ENCODE data around the gene OR4D2. TPM values are rescaled to one million over a fixed set of nuclear protein-coding genes. Genes with fewer than 3 reads are reported as not detected.

Gene OR4D2
- total and polyA plus RNA-seq, 2 experiments from 2014 or later, result not detected

DNA sequence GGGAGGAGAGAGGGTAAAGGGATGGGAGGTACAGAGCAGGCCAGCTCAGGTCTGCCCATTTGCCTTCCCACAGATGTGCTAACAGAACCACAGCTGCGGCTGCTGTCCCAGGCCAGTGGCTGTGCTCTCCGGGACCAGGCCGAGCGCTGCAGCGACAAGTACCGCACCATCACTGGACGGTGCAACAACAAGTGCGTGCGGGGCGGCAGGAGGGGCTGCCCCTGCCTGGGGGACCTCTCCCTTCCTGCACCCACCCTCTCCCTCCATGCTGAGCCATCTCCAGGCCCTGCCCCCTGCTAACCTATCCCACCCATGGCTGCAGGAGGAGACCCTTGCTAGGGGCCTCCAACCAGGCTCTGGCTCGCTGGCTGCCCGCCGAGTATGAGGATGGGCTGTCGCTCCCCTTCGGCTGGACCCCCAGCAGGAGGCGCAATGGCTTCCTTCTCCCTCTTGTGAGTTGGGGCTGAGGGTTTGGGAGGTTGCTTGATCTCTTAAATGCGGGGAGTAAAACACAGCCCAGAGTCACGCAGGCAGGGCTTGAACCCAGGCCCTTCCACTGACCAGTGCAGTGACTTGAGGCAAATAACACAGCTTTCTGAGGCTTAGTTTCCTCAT, 27.0 kb downstream of the OR4D2 start:
- TF ChIP-seq EZH2 (IDR thresholded peaks at IDR 0.05; ENCODE audit: insufficient read depth, poor library complexity, severe bottlenecking), result no peak
- TF ChIP-seq EZH2phosphoT487 (IDR thresholded peaks at IDR 0.05; ENCODE audit: insufficient read depth, low read depth), result no peak
- H3K79me2 ChIP-seq (ENCODE audit: insufficient read depth), result no peaks in the 10 kb centered on the region
- no peaks in the 10 kb centered on the region for H3K9me2 ChIP-seq (ENCODE audit: insufficient read depth)
- H3K4me3 ChIP-seq, result no peak overlapping the region
- no peak overlapping the region for H3K9ac ChIP-seq
- peaks cover 27% of the 10 kb centered on the region; the same call in 1 of the 2 replicates for H3K27me3 ChIP-seq (replicated peaks; ENCODE audit: insufficient read depth)
- H3K4me1 ChIP-seq (ENCODE audit: insufficient read depth), result 0 out of 2 replicates have a peak, but pooled peaks cover 4% of the 10 kb centered on the region
- H3F3A ChIP-seq (ENCODE audit: insufficient read depth), result no peaks in the 10 kb centered on the region
- H3K36me3 ChIP-seq (ENCODE audit: low read depth), result no peaks in the 10 kb centered on the region
- H3K27ac ChIP-seq, result no peak overlapping the region
- no peak overlapping the region for H3K4me2 ChIP-seq (ENCODE audit: unreplicated experiment)
- no peak for DNase-seq
- 68 to 75% methylated on average over 18 of the region's 18 CpGs for WGBS, 2 experiments (ENCODE audit: low coverage in 1 of 2, low lambda C conversion rate in 2 of 2, missing lambda C conversion rate in 2 of 2)
- in situ Hi-C loops (cut with MboI), result no loop called here
- H2AFZ ChIP-seq, result no peak overlapping the region
- no peaks in the 10 kb centered on the region for H3K9me3 ChIP-seq (ENCODE audit: low read depth)
- H4K20me1 ChIP-seq (ENCODE audit: insufficient read depth), result no peaks in the 10 kb centered on the region

DNA sequence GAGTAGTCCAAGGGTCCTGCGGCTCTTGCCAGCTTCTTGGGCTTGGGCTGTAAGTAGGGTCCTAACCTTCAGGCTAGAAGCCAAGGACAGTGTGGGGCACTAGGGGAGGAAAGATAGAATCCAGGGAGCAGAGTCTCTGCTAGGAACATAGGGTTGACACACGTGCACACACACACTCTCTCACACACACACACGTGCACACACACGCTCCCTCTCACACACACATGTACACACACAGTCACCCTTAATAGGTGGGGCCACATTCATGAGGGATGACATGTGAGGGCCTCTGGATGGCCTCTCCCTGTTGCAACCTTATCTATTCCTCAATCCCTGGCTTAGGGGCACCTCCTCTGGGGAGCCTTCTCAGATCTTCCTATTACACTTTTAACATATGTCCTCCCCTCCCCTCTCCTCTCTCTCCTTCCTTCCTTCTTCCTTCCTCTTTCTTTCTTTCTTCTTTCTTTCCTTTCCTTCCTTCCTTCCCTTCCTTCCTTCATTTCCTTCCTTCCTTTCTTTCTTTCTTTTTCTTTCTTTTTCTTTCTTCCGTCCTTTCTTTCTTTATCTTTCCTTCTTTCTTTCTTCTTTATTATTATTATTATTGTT, 28.8 kb downstream of the OR4D2 start:
- H3K27ac ChIP-seq, result no peak overlapping the region
- no peaks in the 10 kb centered on the region for H3K36me3 ChIP-seq (ENCODE audit: low read depth)
- no peaks in the 10 kb centered on the region for H3F3A ChIP-seq (ENCODE audit: insufficient read depth)
- H3K4me2 ChIP-seq (ENCODE audit: unreplicated experiment), result no peak overlapping the region
- TF ChIP-seq EZH2phosphoT487 (IDR thresholded peaks at IDR 0.05; ENCODE audit: insufficient read depth, low read depth) (no peak), EZH2 (IDR thresholded peaks at IDR 0.05; ENCODE audit: insufficient read depth, poor library complexity, severe bottlenecking) (no peak)
- in situ Hi-C loops (cut with MboI), result no loop called here
- H3K9ac ChIP-seq, result no peak overlapping the region
- peaks cover 27% of the 10 kb centered on the region; the same call in 1 of the 2 replicates for H3K27me3 ChIP-seq (replicated peaks; ENCODE audit: insufficient read depth)
- H4K20me1 ChIP-seq (ENCODE audit: insufficient read depth), result no peaks in the 10 kb centered on the region
- DNase-seq, result no peak
- H3K9me3 ChIP-seq (ENCODE audit: low read depth), result no peaks in the 10 kb centered on the region
- no peak overlapping the region for H2AFZ ChIP-seq
- no peaks in the 10 kb centered on the region for H3K9me2 ChIP-seq (ENCODE audit: insufficient read depth)
- H3K4me3 ChIP-seq, result no peak overlapping the region
- WGBS, 2 experiments (ENCODE audit: low coverage in 1 of 2, low lambda C conversion rate in 2 of 2, missing lambda C conversion rate in 2 of 2), result 46 to 54% methylated on average over 5 of the region's 5 CpGs
- H3K4me1 ChIP-seq (ENCODE audit: insufficient read depth), result no peaks in the 10 kb centered on the region
- no peaks in the 10 kb centered on the region for H3K79me2 ChIP-seq (ENCODE audit: insufficient read depth)

DNA sequence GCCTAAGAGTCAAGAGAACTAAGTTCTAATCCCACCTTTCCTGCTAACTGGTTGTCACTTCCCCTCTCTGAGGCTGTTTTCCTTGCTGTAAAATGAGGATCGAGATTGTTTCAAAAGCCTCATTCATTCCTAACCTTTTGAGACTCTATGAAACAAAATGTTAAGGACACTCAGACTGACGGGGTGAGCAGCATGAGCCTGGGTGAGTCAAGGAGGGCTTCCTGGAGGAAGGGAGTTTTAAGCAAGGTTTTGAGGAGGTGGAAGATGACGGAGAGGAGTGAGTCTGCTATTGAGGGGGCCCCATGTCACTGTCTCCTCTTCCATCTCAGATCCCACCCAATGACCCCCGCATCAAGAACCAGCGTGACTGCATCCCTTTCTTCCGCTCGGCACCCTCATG, 29.8 kb downstream of the OR4D2 start:
- Histone ChIP-seq H3K27me3 (replicated peaks; ENCODE audit: insufficient read depth) (peaks cover 27% of the 10 kb centered on the region; the same call in 1 of the 2 replicates), H3K4me3 (no peak overlapping the region), H4K20me1 (ENCODE audit: insufficient read depth) (no peaks in the 10 kb centered on the region), H3K4me2 (ENCODE audit: unreplicated experiment) (no peak overlapping the region), H3K27ac (no peak overlapping the region), H3K4me1 (ENCODE audit: insufficient read depth) (no peaks in the 10 kb centered on the region), H3K9me2 (ENCODE audit: insufficient read depth) (no peaks in the 10 kb centered on the region), H3K9me3 (ENCODE audit: low read depth) (no peaks in the 10 kb centered on the region), H3F3A (ENCODE audit: insufficient read depth) (no peaks in the 10 kb centered on the region), H3K9ac (no peak overlapping the region), H2AFZ (no peak overlapping the region), H3K79me2 (ENCODE audit: insufficient read depth) (no peaks in the 10 kb centered on the region), H3K36me3 (ENCODE audit: low read depth) (no peaks in the 10 kb centered on the region)
- TF ChIP-seq EZH2 (IDR thresholded peaks at IDR 0.05; ENCODE audit: insufficient read depth, poor library complexity, severe bottlenecking) (no peak), EZH2phosphoT487 (IDR thresholded peaks at IDR 0.05; ENCODE audit: insufficient read depth, low read depth) (no peak)
- in situ Hi-C loops (cut with MboI), result no loop called here
- no peak for DNase-seq
- 50 to 60% methylated on average over 7 of the region's 7 CpGs for WGBS, 2 experiments (ENCODE audit: low coverage in 1 of 2, low lambda C conversion rate in 2 of 2, missing lambda C conversion rate in 2 of 2)

DNA sequence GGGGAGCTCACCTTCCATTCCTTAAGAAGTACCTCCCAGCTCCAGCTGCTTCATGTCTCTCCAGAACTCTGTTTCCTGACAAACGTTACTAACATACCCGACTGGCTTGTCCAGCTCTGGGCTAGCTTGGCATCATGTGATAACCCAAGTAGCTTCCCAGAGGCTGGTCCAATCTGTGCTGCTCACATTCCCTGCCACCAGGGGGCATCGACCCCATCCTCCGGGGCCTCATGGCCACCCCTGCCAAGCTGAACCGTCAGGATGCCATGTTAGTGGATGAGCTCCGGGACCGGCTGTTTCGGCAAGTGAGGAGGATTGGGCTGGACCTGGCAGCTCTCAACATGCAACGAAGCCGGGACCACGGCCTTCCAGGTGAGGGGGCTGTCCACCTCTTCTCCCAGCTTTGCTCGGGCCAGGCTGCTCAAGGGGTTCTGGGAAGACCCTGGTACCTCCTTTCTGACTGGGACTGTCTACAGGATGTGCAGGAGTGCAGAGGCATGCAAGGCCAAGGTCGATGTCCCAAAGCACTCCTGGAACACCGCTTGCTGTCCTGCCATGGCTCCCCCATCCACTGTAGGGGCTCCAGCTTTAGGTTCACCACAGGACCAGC, 33.3 kb downstream of the OR4D2 start:
- no peak overlapping the region for H3K4me3 ChIP-seq
- peak; percentile 64 for DNase-seq
- H3K9ac ChIP-seq, result no peak overlapping the region
- H3K4me2 ChIP-seq (ENCODE audit: unreplicated experiment), result no peak overlapping the region
- H3K79me2 ChIP-seq (ENCODE audit: insufficient read depth), result no peaks in the 10 kb centered on the region
- H3K27ac ChIP-seq, result no peak overlapping the region
- TF ChIP-seq EZH2 (IDR thresholded peaks at IDR 0.05; ENCODE audit: insufficient read depth, poor library complexity, severe bottlenecking), result no peak
- TF ChIP-seq EZH2phosphoT487 (IDR thresholded peaks at IDR 0.05; ENCODE audit: insufficient read depth, low read depth), result no peak
- H3K9me2 ChIP-seq (ENCODE audit: insufficient read depth), result no peaks in the 10 kb centered on the region
- no peaks in the 10 kb centered on the region for H4K20me1 ChIP-seq (ENCODE audit: insufficient read depth)
- H2AFZ ChIP-seq, result no peak overlapping the region
- no peaks in the 10 kb centered on the region for H3K36me3 ChIP-seq (ENCODE audit: low read depth)
- WGBS, 2 experiments (ENCODE audit: low coverage in 1 of 2, low lambda C conversion rate in 2 of 2, missing lambda C conversion rate in 2 of 2), result 34 to 42% methylated on average over 14 of the region's 14 CpGs
- in situ Hi-C loops (cut with MboI), result no loop called here
- H3K27me3 ChIP-seq (replicated peaks; ENCODE audit: insufficient read depth), result peaks cover 18% of the 10 kb centered on the region; the same call in 1 of the 2 replicates
- H3F3A ChIP-seq (ENCODE audit: insufficient read depth), result no peaks in the 10 kb centered on the region
- no peaks in the 10 kb centered on the region for H3K4me1 ChIP-seq (ENCODE audit: insufficient read depth)
- no peaks in the 10 kb centered on the region for H3K9me3 ChIP-seq (ENCODE audit: low read depth)

Measured in GM23248 (cell line).